CD1c-positive myeloid dendritic cell (primary cell): ENCODE measurements around the gene NELFE.
"Not testable (repeated sequence)": the region's sequence is repeated elsewhere in the genome, so short reads cannot be mapped to it uniquely, and the experiment has no call there.

Source experiments
- DNase-seq: peaks from one replicate; pipeline ENCODE4 v3.0.0-alpha.2; 2016; ENCODE audit errors: extremely low spot score

NELFE gene

DNA sequence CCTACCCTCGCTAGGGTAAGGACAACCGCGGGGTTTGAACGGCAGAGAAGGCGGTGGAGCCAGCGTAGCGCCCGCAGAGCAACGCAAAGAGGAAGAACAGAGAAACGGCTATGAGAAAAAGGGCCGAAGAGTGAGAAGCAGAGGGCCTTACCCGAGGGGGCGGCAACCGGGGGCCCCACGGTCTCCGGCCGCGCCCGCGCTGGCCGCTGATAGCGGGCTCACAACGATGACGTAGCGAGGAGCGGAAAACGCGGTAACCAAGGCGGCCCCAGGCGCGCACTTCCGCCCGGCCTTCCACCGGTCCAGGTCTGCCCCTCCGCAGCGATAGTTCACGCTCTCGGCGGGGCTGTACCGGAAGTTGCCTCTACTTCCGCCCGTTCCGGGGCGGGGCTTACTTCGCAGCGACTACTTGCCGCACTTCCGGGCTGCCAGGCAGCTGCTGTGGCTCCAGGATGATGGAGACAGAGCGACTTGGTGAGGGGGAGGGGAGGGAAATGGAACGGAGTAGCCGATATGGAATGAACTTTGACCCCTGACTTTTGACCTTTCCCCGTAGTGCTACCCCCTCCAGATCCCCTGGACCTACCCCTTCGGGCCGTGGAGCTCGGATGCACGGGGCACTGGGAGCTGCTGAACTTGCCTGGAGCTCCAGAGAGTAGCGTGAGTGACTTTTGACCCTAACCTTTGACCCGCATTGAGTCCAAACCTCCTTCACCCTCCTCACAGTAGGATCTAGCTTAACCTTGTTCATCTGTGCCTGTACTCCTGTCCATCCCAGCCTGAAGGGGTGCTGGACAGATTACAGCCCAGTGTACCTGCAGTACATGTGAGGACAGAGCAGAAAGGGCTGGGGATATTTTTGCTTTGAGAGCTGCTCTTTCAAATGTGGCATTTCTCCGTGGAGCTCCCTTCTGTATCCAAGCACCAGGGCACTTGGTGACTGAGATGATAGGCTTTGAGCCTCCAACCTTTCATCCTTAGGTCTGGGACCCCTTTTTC lies at the start of gene NELFE, which contains the start of gene SKIC2:
Gene NELFE, minus strand, starts transcription at position 231 of the 999 bp plus-strand sequence. CDS start 525 bp downstream, outside the sequence.
Gene SKIC2, plus strand, starts transcription at position 435 of the 999 bp plus-strand sequence. Its CDS starts 18 bp downstream, at position 453.
- peak; percentile 99 for DNase-seq

GRCh38 chr6:32008037-32008436 lies 49.3 kb upstream of the NELFE start:
- not testable (repeated sequence) for DNase-seq

DNA sequence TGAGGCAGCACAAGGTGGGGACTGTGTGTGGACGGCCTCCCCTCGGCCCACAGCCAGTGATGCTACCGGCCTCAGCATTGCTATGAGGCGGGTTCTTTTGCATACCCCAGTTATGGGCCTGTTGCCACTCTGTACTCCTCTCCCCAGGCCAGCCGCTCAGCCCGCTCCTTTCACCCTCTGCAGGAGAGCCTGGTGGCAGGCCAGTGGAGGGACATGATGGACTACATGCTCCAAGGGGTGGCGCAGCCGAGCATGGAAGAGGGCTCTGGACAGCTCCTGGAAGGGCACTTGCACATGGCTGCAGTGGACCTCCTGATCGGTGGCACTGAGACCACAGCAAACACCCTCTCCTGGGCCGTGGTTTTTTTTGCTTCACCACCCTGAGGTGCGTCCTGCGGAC lies 48.3 kb upstream of the NELFE start:
- DNase-seq: not testable (repeated sequence)

- not testable (repeated sequence) for DNase-seq
Measured at GRCh38 chr6:32005991-32006529, 47.3 kb upstream of the NELFE start.

- not testable (repeated sequence) for DNase-seq
Measured at GRCh38 chr6:32005538-32005880, 46.7 kb upstream of the NELFE start.

DNA sequence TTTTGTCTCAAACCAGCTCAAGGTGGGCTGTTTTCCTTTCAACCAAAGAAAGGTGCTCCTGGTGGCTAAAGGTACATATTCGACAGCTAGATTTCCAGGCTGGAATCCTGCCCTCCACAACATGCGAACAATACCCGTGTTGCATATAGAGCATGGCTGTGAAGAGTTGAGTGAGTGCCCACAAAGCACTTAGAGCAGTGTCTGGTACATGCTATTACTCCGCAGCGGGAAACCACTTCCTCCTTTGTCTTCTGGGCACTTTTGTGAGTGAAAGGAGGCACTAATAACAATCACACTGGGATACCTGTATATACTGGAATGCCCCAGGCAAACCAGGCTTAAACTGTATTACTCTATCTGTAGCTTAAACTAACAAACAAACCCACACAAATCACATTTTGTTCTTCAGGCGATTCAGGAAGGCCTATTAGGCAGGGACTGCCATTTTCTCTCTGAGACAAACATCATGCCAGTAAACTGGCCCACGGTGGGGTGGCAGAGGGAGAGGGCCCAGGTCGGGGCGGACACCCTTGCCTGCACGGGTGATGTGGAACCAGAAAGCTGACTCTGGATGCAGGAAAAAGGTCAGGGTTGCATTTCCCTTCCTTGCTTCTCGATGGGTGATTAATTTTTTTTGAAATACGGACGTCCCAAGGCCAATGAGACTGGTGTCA lies 46.2 kb upstream of the NELFE start:
- DNase-seq: not testable (repeated sequence)

DNA sequence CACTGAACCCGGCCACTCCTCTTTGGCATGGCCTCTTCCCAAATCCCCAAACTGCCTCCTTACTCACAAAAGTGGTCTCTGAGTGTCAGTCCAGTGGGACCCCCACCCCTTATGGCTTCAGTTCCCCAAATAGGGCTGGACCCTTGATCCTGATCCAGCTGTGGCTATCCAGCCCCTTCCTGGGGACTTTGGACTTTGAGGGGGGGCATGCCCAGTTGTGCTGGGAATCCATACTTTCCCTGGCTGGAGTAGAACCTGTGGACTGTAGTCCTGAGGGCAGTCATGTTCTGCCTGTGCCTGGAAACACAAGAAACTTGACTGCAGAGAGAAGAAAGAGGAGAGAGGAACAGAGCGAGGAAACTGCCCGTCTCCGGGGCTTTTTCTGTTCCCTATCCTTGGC lies 45.6 kb upstream of the NELFE start:
- not testable (repeated sequence) for DNase-seq

DNA sequence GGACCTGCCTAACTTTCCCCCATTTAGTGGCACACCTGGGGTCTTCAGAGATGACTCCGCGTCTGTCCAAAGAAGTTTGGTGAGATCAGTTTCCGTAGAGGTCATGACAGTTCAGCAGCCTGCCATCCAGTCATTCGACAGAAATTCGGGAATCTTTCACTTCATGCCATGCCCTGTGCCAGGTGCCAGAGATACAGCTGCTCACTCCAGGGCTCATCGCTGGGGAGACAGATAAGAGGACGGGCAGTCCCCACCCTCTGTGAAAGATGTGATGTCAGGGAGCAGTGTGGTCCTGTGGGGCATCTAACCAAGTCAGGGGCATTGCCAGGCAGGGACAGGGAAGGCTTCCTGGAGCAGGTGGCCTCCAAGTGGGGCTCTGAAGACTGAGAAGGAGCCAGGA lies 44.5 kb upstream of the NELFE start:
- DNase-seq: not testable (repeated sequence)

DNA sequence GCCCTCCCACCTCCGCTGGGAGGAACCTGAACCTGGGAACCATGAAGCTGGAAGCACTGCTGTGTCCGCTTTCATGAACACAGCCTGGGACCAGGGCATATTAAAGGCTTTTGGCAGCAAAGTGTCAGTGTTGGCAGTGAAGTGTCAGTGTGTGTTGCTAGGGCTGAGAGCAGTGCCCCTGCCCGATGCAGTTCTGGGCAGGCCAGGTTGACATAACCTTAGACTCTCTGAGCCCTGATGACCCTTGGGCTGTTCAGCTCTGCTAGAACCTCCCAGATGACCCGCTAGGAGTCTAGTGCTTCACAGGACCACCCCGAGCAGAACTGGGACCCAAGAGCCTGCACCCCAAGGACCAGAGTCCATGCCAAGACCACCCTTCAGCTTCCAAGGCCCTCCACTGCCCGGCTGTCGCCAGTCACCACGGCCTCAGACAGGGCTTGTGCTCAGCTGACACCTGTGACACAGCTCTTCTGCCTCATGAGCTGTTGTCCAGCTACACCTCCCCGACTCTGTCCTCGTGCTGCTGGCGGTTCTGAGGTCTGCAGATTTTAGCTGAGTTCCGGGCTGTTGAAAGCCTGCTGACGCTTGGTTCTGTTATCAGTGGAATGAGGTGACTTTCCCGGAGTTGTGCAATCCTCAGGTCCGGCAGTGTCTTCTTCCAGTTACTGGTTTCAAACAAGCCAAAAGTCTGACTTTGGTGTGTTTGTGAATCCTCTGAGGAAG lies 43.9 kb upstream of the NELFE start:
- DNase-seq: not testable (repeated sequence)

DNA sequence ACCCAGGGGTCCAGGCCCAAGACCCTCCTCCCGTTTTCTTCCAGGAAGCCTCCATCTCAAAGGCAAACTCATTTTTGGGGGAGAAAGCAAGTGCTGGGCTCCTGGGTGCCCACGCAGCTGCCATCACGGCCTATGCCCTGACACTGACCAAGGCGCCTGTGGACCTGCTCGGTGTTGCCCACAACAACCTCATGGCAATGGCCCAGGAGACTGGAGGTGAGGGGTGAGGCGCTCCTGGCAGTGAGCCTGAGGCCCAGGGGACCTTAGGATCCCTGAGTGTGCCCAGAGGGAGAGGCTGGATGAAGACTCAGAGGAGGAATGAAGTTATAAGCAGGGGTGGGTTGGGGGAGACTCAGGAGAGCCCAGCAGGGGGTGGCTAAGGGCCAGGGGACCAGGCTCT lies 37.6 kb upstream of the NELFE start:
- DNase-seq: not testable (repeated sequence)

- not testable (repeated sequence) for DNase-seq
Measured at GRCh38 chr6:31994421-31994820, 35.6 kb upstream of the NELFE start.

GRCh38 chr6:31989363-31989762 lies 30.6 kb upstream of the NELFE start:
- DNase-seq: not testable (repeated sequence)

DNA sequence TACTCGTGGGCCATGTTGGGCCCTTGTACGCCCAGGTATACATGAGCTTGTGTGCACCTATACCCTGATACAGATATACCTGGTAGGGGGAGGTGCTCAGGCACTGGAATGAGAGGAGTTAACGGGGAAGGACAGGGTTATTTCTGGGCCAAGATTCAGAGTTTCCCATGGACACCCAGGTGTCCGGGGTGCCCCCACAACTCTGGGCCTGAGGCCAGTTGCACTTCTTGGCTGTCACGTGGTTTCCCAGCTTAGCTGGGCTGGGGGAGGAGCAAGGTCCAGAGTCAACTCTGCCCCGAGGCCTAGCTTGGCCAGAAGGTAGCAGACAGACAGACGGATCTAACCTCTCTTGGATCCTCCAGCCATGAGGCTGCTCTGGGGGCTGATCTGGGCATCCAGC lies 23.0 kb upstream of the NELFE start, which contains the start of gene C4A:
Gene C4A, plus strand, starts transcription at position 314 of the 400 bp plus-strand sequence. Its CDS starts 51 bp downstream, at position 365.
- DNase-seq: not testable (repeated sequence)

DNA sequence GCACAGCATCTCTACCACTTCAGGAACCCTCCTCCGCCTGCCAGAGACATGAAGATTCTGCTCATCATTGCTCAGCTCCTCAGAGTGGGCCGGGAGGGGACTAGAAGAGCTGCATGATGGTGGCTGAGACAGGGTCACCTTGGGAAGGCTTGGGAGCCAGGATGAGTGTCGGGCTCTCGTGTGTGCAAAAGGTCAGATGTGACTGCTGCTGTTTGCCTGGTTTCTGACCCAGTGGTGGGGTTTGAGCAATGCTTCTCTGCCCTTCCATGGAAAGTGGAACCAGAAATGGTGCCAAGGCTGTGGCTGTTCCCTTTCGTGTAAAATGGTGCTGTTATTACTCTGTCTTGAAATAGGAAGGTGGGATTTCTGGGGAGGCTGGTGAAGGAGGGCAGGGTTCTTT lies 22.2 kb upstream of the NELFE start:
- DNase-seq: not testable (repeated sequence)

DNA sequence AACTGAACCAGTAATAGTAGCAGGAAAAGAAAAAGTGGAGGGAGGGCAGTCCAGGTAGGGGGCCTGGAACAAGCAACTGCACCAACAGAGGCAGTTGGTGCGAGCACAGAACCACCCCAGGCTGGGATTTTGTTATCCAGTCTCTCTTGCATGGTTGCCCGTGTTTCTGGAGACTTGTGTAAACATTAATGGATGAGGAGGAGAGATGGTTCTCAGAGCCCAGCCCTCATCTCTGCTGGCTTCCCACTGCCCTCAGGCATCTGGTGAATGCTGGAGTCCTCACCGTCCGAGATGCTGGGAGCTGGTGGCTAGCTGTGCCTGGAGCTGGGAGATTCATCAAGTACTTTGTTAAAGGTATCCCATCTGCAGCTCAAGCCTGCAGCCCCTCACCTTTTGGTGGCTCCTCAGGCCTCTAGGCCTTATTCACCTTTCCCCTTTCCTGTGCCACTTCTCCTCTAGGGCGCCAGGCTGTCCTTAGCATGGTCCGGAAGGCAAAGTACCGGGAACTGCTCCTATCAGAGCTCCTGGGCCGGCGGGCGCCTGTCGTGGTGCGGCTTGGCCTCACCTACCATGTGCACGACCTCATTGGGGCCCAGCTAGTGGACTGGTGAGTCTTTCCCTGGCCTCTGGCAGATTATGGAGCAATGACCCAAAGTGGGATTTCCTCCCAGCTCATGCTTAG lies 21.6 kb upstream of the NELFE start:
- not testable (repeated sequence) for DNase-seq

GRCh38 chr6:31979238-31979898 lies 20.6 kb upstream of the NELFE start:
- DNase-seq: no peak

DNA sequence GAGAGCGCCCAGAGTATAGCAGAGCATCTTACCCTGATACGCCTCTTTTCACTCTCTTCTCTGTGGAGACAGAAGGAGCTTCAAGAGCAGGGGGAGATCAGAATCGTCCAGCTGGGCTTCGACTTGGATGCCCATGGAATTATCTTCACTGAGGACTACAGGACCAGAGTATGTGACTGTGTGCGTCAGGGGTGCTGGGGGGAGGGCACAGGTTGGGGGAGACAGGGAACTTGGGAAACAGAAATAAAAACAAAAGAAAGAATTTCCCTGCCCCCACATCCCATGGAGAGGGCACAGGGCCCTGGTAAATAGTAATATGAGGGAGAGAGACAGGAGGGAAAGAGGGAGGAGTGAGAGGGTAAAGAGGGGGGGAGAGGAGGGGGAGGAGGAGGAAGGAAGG lies 20.1 kb upstream of the NELFE start:
- no peak for DNase-seq

- DNase-seq: no peak
Measured at GRCh38 chr6:31977816-31978431, 19.2 kb upstream of the NELFE start.

DNA sequence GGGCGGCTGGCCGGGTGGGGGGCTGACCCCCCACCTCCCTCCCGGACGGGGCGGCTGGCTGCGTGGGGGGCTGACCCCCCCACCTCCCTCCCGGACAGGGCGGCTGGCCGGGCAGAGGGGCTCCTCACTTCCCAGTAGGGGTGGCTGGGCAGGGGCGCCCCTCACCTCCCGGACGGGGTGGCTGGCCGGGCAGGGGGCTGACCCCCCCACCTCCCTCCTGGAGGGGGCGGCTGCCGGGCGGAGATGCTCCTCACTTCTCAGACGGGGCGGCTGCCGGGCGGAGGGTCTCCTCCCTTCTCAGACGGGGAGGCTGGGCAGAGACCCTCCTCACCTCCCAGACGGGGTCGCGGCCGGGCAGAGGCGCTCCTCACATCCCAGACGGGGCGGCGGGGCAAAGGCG lies 17.3 kb upstream of the NELFE start:
- DNase-seq: not testable (repeated sequence)
